ENCODE results near the gene C2orf76.
A peak's percentile ranks its signal among the peaks of the same experiment; 100 is the strongest.
"Not testable (repeated sequence)": the region's sequence is repeated elsewhere in the genome, so short reads cannot be mapped to it uniquely, and the experiment has no call there.

The C2orf76 gene

GRCh38 chr2:119366649-119367471, at the start of gene C2orf76, which contains the start of gene DBI:
C2orf76 (minus strand) TSS chr2:119366834; CDS start chr2:119339959, 26,875 bp downstream.
DBI (plus strand) TSS chr2:119366977; CDS start chr2:119367052, 75 bp downstream.
- FAIRE-seq, result peak; percentile 97
- DNase-seq (ENCODE audit: extremely low spot score, insufficient read length, low read depth), result peak; percentile 94

DNA sequence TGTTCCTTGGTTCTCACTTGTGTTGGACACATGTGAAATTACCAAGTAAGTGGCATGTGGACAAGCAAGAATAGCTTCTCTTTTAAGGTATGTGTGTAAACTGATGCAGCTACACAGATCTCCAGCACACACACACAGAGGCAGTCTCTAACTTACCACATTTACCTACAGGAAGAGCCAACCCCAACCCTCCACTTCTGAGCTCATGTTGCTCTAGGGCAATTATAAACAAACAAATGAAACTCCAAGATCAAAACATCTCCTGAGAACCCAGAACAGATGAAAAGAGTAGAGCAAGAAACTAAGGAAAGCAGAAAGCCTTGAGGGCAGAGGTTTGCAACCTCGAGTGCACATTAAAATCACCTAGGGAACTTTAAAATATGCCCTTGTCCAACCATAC, 49.0 kb upstream of the C2orf76 start:
- FAIRE-seq (no peak), DNase-seq (ENCODE audit: extremely low spot score, insufficient read length, low read depth) (no peak)

- no peak for FAIRE-seq
Measured at GRCh38 chr2:119414894-119415293, 48.3 kb upstream of the C2orf76 start.

DNA sequence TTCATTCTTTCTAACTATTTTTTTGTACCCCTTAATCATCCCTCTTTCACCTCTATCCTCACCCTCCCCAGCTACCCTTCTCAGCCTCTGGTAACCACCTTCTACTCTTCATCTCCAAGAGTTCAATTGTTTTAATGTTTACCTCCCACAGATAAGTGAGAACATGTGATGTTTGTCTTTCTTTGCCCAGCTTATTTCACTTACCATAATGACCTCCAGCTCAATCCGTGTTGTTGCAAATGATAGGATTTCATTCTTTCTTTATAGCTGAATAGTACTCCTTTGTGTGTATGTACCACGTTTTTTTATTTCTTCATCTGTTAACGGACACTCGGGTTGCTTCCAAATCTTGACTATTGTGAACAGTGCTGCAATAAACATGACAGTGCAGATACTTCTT, 42.9 kb upstream of the C2orf76 start:
- no peak for DNase-seq (ENCODE audit: extremely low spot score, insufficient read length, low read depth)

More at GRCh38 chr2:119414894-119415293, 48.3 kb upstream of the C2orf76 start:
- no peak for DNase-seq (ENCODE audit: extremely low spot score, insufficient read length, low read depth)

GRCh38 chr2:119408221-119408619, 41.6 kb upstream of the C2orf76 start:
- FAIRE-seq (no peak), DNase-seq (ENCODE audit: extremely low spot score, insufficient read length, low read depth) (no peak)

More for the DNA sequence above, 42.9 kb upstream of the C2orf76 start:
- no peak for FAIRE-seq

GRCh38 chr2:119407430-119408220, 41.0 kb upstream of the C2orf76 start:
- DNase-seq (ENCODE audit: extremely low spot score, insufficient read length, low read depth) (peak; percentile 38), FAIRE-seq (peak; percentile 80)

GRCh38 chr2:119405151-119405550, 38.5 kb upstream of the C2orf76 start:
- DNase-seq (ENCODE audit: extremely low spot score, insufficient read length, low read depth) (no peak), FAIRE-seq (no peak)

- DNase-seq (ENCODE audit: extremely low spot score, insufficient read length, low read depth); FAIRE-seq: not testable (repeated sequence)
Measured at GRCh38 chr2:119403618-119404017, 37.0 kb upstream of the C2orf76 start.

- no peak for DNase-seq (ENCODE audit: extremely low spot score, insufficient read length, low read depth)
Measured at GRCh38 chr2:119402645-119403560, 36.3 kb upstream of the C2orf76 start.

DNA sequence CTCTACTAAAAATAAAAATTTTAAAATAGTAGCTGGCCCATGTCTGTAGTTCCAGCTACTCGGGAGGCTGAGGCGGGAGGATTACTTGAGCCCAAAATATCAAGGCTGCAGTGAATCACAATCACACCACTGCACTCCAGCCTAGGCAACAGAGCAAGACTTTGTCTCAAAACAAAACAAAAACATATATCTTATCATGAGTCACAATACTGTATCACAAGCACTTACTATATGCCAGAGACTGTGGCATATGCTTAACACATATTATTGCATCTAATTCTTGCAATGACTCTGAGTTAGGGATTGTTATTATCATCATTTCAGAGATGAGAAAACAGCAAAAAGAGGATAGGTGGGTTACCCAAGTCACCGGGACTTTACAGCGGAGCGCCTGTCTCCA, 35.5 kb upstream of the C2orf76 start:
- DNase-seq (ENCODE audit: extremely low spot score, insufficient read length, low read depth), result no peak
- no peak for FAIRE-seq

More at GRCh38 chr2:119402645-119403560, 36.3 kb upstream of the C2orf76 start:
- FAIRE-seq, result no peak

- DNase-seq (ENCODE audit: extremely low spot score, insufficient read length, low read depth) (no peak), FAIRE-seq (no peak)
Measured at GRCh38 chr2:119397196-119397595, 30.6 kb upstream of the C2orf76 start.

GRCh38 chr2:119393971-119394748, 27.5 kb upstream of the C2orf76 start:
- FAIRE-seq, result no peak
- no peak for DNase-seq (ENCODE audit: extremely low spot score, insufficient read length, low read depth)

DNA sequence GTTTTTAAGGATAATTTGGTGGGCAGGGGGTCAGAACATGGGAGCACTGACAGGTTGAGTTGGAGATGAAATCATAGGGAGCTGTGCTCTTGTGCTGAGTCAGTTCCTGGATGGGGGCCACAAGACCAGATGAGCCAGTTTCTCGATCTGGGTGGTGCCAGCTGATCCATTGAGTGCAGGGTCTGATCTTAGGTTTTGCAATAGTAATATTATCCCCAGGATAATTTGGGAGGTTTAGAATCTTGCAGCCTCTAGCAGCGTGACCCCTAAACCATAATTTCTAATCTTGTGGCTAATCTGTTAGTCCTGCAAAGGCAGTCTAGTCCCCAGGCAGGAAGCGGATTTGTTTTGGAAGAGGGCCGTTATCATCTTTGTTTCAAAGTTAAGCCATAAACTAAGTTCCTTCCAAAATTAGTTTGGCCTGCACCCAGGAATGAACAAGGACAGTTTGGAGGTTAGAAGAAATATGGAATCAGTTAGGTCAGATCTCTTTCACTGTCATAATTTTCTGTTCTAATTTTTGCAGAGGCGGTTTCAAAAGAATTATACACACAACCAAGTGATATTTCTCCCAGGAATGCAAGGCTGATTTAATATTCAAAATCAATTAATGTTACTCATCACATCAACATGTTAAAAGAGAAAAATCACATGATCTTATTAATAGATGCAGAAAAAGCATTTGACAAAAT, 23.1 kb upstream of the C2orf76 start:
- FAIRE-seq (no peak), DNase-seq (ENCODE audit: extremely low spot score, insufficient read length, low read depth) (no peak)

GRCh38 chr2:119387381-119388129, 20.9 kb upstream of the C2orf76 start:
- FAIRE-seq, result peak; percentile 90
- DNase-seq (ENCODE audit: extremely low spot score, insufficient read length, low read depth), result peak; percentile 59

DNA sequence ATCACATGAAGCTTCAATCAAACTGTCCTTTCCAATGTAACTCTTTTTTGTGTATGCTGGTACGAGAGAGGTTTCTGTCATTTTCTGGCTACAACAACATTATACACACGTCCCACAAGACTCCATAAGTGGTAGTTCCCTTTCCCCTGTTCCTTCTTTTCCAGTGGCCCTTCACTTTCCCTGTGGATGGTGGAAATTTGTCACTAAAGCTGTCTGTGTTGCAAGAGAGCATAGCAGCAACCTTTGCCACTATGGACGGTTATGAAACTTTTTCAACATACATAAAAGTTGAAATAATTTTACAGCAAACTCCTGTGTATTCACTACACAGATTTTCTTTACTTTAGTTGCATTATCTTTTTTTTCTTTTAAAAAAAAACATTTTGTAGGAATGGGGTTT, 18.8 kb upstream of the C2orf76 start:
- no peak for FAIRE-seq
- no peak for DNase-seq (ENCODE audit: extremely low spot score, insufficient read length, low read depth)

DNA sequence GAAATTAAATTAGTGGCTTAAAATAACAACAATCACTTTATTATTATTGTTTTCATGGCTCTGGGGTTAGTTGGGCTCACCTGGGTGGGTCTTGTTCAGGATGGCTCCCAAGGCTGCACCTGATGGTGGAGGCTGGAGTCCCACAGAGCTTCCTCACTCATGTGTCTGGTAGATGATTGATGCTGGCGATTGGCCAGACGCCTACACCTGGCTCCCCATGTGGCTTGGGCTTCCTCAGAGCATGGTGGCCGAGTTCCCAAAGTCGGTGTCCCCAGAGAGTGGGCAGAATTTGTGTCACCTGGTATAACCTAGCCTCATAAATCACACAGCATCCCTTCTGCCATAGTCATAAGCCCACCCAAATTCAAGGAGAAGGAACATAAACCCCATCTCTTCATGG, 18.3 kb upstream of the C2orf76 start:
- DNase-seq (ENCODE audit: extremely low spot score, insufficient read length, low read depth) (no peak), FAIRE-seq (no peak)

GRCh38 chr2:119383410-119384140, 16.9 kb upstream of the C2orf76 start:
- FAIRE-seq, result peak; percentile 29

More at GRCh38 chr2:119383410-119384140, 16.9 kb upstream of the C2orf76 start:
- DNase-seq (ENCODE audit: extremely low spot score, insufficient read length, low read depth), result no peak
